ENCODE results near the gene THEM5.

THEM5 gene

GRCh38 chr1:151823175-151823574 is 30.3 kb downstream of the THEM5 start:
- no peaks in the 10 kb centered on the region for H3K36me3 Mint-ChIP-seq (ENCODE audit: low read depth)
- H3K9me3 Mint-ChIP-seq = no peaks in the 10 kb centered on the region
- H3K27me3 Mint-ChIP-seq (ENCODE audit: low read depth) = peaks cover 19% of the 10 kb centered on the region
- H3K4me3 Mint-ChIP-seq = no peak overlapping the region
- H3K27ac Mint-ChIP-seq = no peak overlapping the region
- H3K4me1 Mint-ChIP-seq = peaks cover 23% of the 10 kb centered on the region
- TF ChIP-seq CTCF (IDR thresholded peaks at IDR 0.05; ENCODE audit: unreplicated experiment in 3 of 3) = no peak

GRCh38 chr1:151822404-151822803 is 31.1 kb downstream of the THEM5 start:
- peaks cover 22% of the 10 kb centered on the region for H3K27me3 Mint-ChIP-seq (ENCODE audit: low read depth)
- TF ChIP-seq CTCF (IDR thresholded peaks at IDR 0.05; ENCODE audit: unreplicated experiment in 3 of 3) = no peak
- H3K4me1 Mint-ChIP-seq = peaks cover 24% of the 10 kb centered on the region
- H3K27ac Mint-ChIP-seq = no peak overlapping the region
- no peaks in the 10 kb centered on the region for H3K36me3 Mint-ChIP-seq (ENCODE audit: low read depth)
- no peaks in the 10 kb centered on the region for H3K9me3 Mint-ChIP-seq
- no peak overlapping the region for H3K4me3 Mint-ChIP-seq

- Mint-ChIP-seq H3K9me3 (no peaks in the 10 kb centered on the region), H3K4me3 (no peak overlapping the region), H3K27ac (no peak overlapping the region), H3K4me1 (peaks cover 27% of the 10 kb centered on the region), H3K36me3 (ENCODE audit: low read depth) (no peaks in the 10 kb centered on the region), H3K27me3 (ENCODE audit: low read depth) (peaks cover 32% of the 10 kb centered on the region)
- TF ChIP-seq CTCF (IDR thresholded peaks at IDR 0.05; ENCODE audit: unreplicated experiment in 3 of 3) = no peak
Observed at GRCh38 chr1:151820940-151821339, 32.6 kb downstream of the THEM5 start.

GRCh38 chr1:151819976-151820623 is 33.4 kb downstream of the THEM5 start:
- Mint-ChIP-seq H3K36me3 (ENCODE audit: low read depth) (no peaks in the 10 kb centered on the region), H3K4me3 (no peak overlapping the region), H3K27ac (no peak overlapping the region), H3K27me3 (ENCODE audit: low read depth) (peaks cover 31% of the 10 kb centered on the region), H3K9me3 (no peaks in the 10 kb centered on the region), H3K4me1 (peaks cover 19% of the 10 kb centered on the region)
- no peak for TF ChIP-seq CTCF (IDR thresholded peaks at IDR 0.05; ENCODE audit: unreplicated experiment in 3 of 3)

- no peak overlapping the region for H3K27ac Mint-ChIP-seq
- H3K9me3 Mint-ChIP-seq = no peaks in the 10 kb centered on the region
- peaks cover 11% of the 10 kb centered on the region for H3K4me1 Mint-ChIP-seq
Observed at GRCh38 chr1:151819227-151819835, 34.2 kb downstream of the THEM5 start.

More at GRCh38 chr1:151819227-151819835, 34.2 kb downstream of the THEM5 start:
- Mint-ChIP-seq H3K27me3 (ENCODE audit: low read depth) (peaks cover 29% of the 10 kb centered on the region), H3K4me3 (no peak overlapping the region), H3K36me3 (ENCODE audit: low read depth) (no peaks in the 10 kb centered on the region)
- no peak for TF ChIP-seq CTCF (IDR thresholded peaks at IDR 0.05; ENCODE audit: unreplicated experiment in 3 of 3)

Data from nephron (organoid).